Measurements from ENCODE around the gene MAP3K20.
"Not testable (repeated sequence)": the region's sequence is repeated elsewhere in the genome, so short reads cannot be mapped to it uniquely, and the experiment has no call there.

Gene MAP3K20

GRCh38 chr2:173298536-173299097, 223.0 kb downstream of the MAP3K20 start:
- Histone ChIP-seq H3K4me3 (ENCODE audit: low read length) (no peak overlapping the region), H3K27ac (ENCODE audit: low read depth, low read length) (no peak overlapping the region), H3K4me1 (ENCODE audit: control insufficient read depth, insufficient read depth, low read length) (no peaks in the 10 kb centered on the region), H3K27me3 (ENCODE audit: control insufficient read depth, insufficient read depth, low read length) (no peaks in the 10 kb centered on the region), H3K9ac (ENCODE audit: low read length) (no peak overlapping the region), H3K36me3 (ENCODE audit: control insufficient read depth, insufficient read depth, low read length) (no peaks in the 10 kb centered on the region)

GRCh38 chr2:173299764-173300163, 224.1 kb downstream of the MAP3K20 start:
- Histone ChIP-seq H3K27ac (ENCODE audit: low read depth, low read length) (no peak overlapping the region), H3K4me1 (ENCODE audit: control insufficient read depth, insufficient read depth, low read length) (no peaks in the 10 kb centered on the region), H3K36me3 (ENCODE audit: control insufficient read depth, insufficient read depth, low read length) (no peaks in the 10 kb centered on the region), H3K27me3 (ENCODE audit: control insufficient read depth, insufficient read depth, low read length) (no peaks in the 10 kb centered on the region), H3K4me3 (ENCODE audit: low read length) (no peak overlapping the region), H3K9ac (ENCODE audit: low read length) (no peak overlapping the region)

GRCh38 chr2:173300458-173300857, 224.8 kb downstream of the MAP3K20 start:
- H3K9ac ChIP-seq (ENCODE audit: low read length), result no peak overlapping the region
- no peak overlapping the region for H3K27ac ChIP-seq (ENCODE audit: low read depth, low read length)
- no peaks in the 10 kb centered on the region for H3K36me3 ChIP-seq (ENCODE audit: control insufficient read depth, insufficient read depth, low read length)
- H3K27me3 ChIP-seq (ENCODE audit: control insufficient read depth, insufficient read depth, low read length), result no peaks in the 10 kb centered on the region
- no peak overlapping the region for H3K4me3 ChIP-seq (ENCODE audit: low read length)
- no peaks in the 10 kb centered on the region for H3K4me1 ChIP-seq (ENCODE audit: control insufficient read depth, insufficient read depth, low read length)

- not testable (repeated sequence) for H3K4me3 ChIP-seq (ENCODE audit: low read length); H3K27me3 ChIP-seq (ENCODE audit: control insufficient read depth, insufficient read depth, low read length); H3K4me1 ChIP-seq (ENCODE audit: control insufficient read depth, insufficient read depth, low read length); H3K36me3 ChIP-seq (ENCODE audit: control insufficient read depth, insufficient read depth, low read length); H3K9ac ChIP-seq (ENCODE audit: low read length); H3K27ac ChIP-seq (ENCODE audit: low read depth, low read length)
Observed at GRCh38 chr2:173301549-173301948, 225.9 kb downstream of the MAP3K20 start.

GRCh38 chr2:173305303-173305702, 229.7 kb downstream of the MAP3K20 start:
- Histone ChIP-seq H3K9ac (ENCODE audit: low read length) (no peak overlapping the region), H3K36me3 (ENCODE audit: control insufficient read depth, insufficient read depth, low read length) (no peaks in the 10 kb centered on the region), H3K27ac (ENCODE audit: low read depth, low read length) (no peak overlapping the region), H3K27me3 (ENCODE audit: control insufficient read depth, insufficient read depth, low read length) (no peaks in the 10 kb centered on the region), H3K4me1 (ENCODE audit: control insufficient read depth, insufficient read depth, low read length) (no peaks in the 10 kb centered on the region), H3K4me3 (ENCODE audit: low read length) (no peak overlapping the region)

DNA sequence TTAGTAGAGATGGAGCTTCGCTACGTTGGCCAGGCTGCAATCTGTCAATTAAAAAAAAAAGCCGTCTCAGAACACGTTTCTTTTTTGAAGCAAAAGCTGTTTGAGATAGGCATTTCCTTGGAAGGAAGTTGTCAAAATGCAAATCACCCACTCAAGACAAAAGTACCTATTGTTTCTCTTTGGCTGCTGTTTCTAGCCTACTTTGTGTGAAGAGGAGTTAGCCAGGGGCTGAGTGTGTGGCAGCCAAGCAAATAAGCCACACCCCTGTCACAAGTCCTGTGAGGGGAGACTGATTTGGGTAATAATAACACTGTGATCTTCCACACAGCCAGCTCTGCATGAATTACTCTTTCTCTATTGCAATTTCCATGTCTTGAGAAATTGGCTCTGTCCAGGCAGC, 231.6 kb downstream of the MAP3K20 start:
- Histone ChIP-seq H3K36me3 (ENCODE audit: control insufficient read depth, insufficient read depth, low read length) (no peaks in the 10 kb centered on the region), H3K27me3 (ENCODE audit: control insufficient read depth, insufficient read depth, low read length) (no peaks in the 10 kb centered on the region), H3K27ac (ENCODE audit: low read depth, low read length) (no peak overlapping the region), H3K4me3 (ENCODE audit: low read length) (no peak overlapping the region), H3K4me1 (ENCODE audit: control insufficient read depth, insufficient read depth, low read length) (no peaks in the 10 kb centered on the region), H3K9ac (ENCODE audit: low read length) (no peak overlapping the region)

GRCh38 chr2:173309370-173309769, 233.7 kb downstream of the MAP3K20 start:
- H3K4me3 ChIP-seq (ENCODE audit: low read length), result not testable (repeated sequence)

GRCh38 chr2:173311844-173312606, 236.4 kb downstream of the MAP3K20 start:
- Histone ChIP-seq H3K9ac (ENCODE audit: low read length) (no peak overlapping the region), H3K36me3 (ENCODE audit: control insufficient read depth, insufficient read depth, low read length) (no peaks in the 10 kb centered on the region), H3K27ac (ENCODE audit: low read depth, low read length) (no peak overlapping the region), H3K4me3 (ENCODE audit: low read length) (no peak overlapping the region), H3K27me3 (ENCODE audit: control insufficient read depth, insufficient read depth, low read length) (no peaks in the 10 kb centered on the region), H3K4me1 (ENCODE audit: control insufficient read depth, insufficient read depth, low read length) (no peaks in the 10 kb centered on the region)

More at GRCh38 chr2:173309370-173309769, 233.7 kb downstream of the MAP3K20 start:
- H3K36me3 ChIP-seq (ENCODE audit: control insufficient read depth, insufficient read depth, low read length); H3K27me3 ChIP-seq (ENCODE audit: control insufficient read depth, insufficient read depth, low read length); H3K4me1 ChIP-seq (ENCODE audit: control insufficient read depth, insufficient read depth, low read length); H3K27ac ChIP-seq (ENCODE audit: low read depth, low read length); H3K9ac ChIP-seq (ENCODE audit: low read length): not testable (repeated sequence)

Data from rectal smooth muscle tissue (tissue), 1 donor.